H9 (cell line): Measurements from ENCODE around the gene RRP9. TPM values are rescaled to one million over a fixed set of nuclear protein-coding genes. Genes with fewer than 3 reads are reported as not detected.

Source experiments
- DNase-seq: peaks from one replicate; pipeline ENCODE4 v3.0.0-alpha.2; 2017
- H2AFZ ChIP-seq: one replicate; pipeline ENCODE4 v1.6.1; 2013; ENCODE audit warnings: mild to moderate bottlenecking, low read length, control low read depth, moderate library complexity
- H2AK5ac ChIP-seq: 2 replicates; pipeline ENCODE4 v1.6.1; 2013; ENCODE audit warnings: low read length, control low read depth, mixed read lengths; ENCODE audit not compliant: insufficient read length
- H2BK120ac ChIP-seq: one replicate; pipeline ENCODE4 v1.6.1; 2013; ENCODE audit warnings: low read depth, mild to moderate bottlenecking, low read length, control low read depth, inconsistent platforms; ENCODE audit not compliant: poor library complexity, severe bottlenecking
- H2BK12ac ChIP-seq: 2 replicates; pipeline ENCODE4 v1.6.1; 2013; ENCODE audit warnings: low read length, control low read depth, mixed read lengths, low read depth; ENCODE audit not compliant: insufficient read length
- H2BK15ac ChIP-seq: 2 replicates; pipeline ENCODE4 v1.6.1; 2013; ENCODE audit warnings: low read depth, low read length, control low read depth
- H2BK20ac ChIP-seq: one replicate; pipeline ENCODE4 v1.6.1; 2013; ENCODE audit warnings: low read depth, mild to moderate bottlenecking, low read length, control low read depth, inconsistent platforms; ENCODE audit not compliant: poor library complexity, severe bottlenecking
- H2BK5ac ChIP-seq: 2 replicates; pipeline ENCODE4 v1.6.1; 2013; ENCODE audit warnings: low read length, control low read depth, mixed read lengths; ENCODE audit not compliant: insufficient read length
- H3K14ac ChIP-seq: 2 replicates; pipeline ENCODE4 v1.6.1; 2013; ENCODE audit warnings: low read length, control low read depth; ENCODE audit not compliant: insufficient read depth
- H3K18ac ChIP-seq: 2 replicates; pipeline ENCODE4 v1.6.1; 2013; ENCODE audit warnings: low read depth, mild to moderate bottlenecking, mixed read lengths, low read length, control low read depth; ENCODE audit not compliant: insufficient read length
- H3K23ac ChIP-seq: 2 replicates; pipeline ENCODE4 v1.6.1; 2013; ENCODE audit warnings: low read length, control low read depth, mixed read lengths, low read depth; ENCODE audit not compliant: insufficient read length
- H3K23me2 ChIP-seq: 2 replicates; pipeline ENCODE4 v1.6.1; 2013; ENCODE audit warnings: low read depth, mild to moderate bottlenecking, mixed read lengths, low read length, control low read depth; ENCODE audit not compliant: insufficient read length, poor library complexity, severe bottlenecking
- H3K27ac ChIP-seq: 2 replicates; pipeline ENCODE4 v1.5.1; 2013; ENCODE audit warnings: low read length, control low read depth, mixed read lengths, low read depth; ENCODE audit not compliant: insufficient read length
- H3K27me3 ChIP-seq: 2 replicates; pipeline ENCODE4 v1.6.1; 2013; ENCODE audit warnings: low read length, control low read depth, inconsistent platforms; ENCODE audit not compliant: insufficient read depth
- H3K4ac ChIP-seq: 2 replicates; pipeline ENCODE4 v1.6.1; 2013; ENCODE audit warnings: low read depth, mild to moderate bottlenecking, control low read depth, inconsistent platforms, low read length, moderate library complexity
- H3K4me1 ChIP-seq: 2 replicates; pipeline ENCODE4 v1.6.1; 2013; ENCODE audit warnings: low read length, control low read depth, inconsistent platforms; ENCODE audit not compliant: insufficient read depth
- H3K4me2 ChIP-seq: 2 replicates; pipeline ENCODE4 v1.6.1; 2013; ENCODE audit warnings: low read length, control low read depth, mixed read lengths; ENCODE audit not compliant: insufficient read length, insufficient read depth
- H3K56ac ChIP-seq: 2 replicates; pipeline ENCODE4 v1.6.1; 2013; ENCODE audit warnings: low read depth, mild to moderate bottlenecking, mixed read lengths, low read length, control low read depth; ENCODE audit not compliant: insufficient read length
- H3K79me1 ChIP-seq: 2 replicates; pipeline ENCODE4 v1.6.1; 2013; ENCODE audit warnings: low read depth, mild to moderate bottlenecking, moderate library complexity, low read length, control low read depth, inconsistent platforms; ENCODE audit not compliant: insufficient read depth, poor library complexity, severe bottlenecking
- H3K79me2 ChIP-seq: 2 replicates; pipeline ENCODE4 v1.6.1; 2013; ENCODE audit warnings: low read length, control low read depth, inconsistent platforms; ENCODE audit not compliant: insufficient read depth
- H3K9ac ChIP-seq: 2 replicates; pipeline ENCODE4 v1.6.1; 2013; ENCODE audit warnings: low read length, control low read depth, mixed read lengths; ENCODE audit not compliant: insufficient read length; ENCODE audit errors: extremely low read depth
- H3K9me3 ChIP-seq: one replicate; pipeline ENCODE4 v1.6.1; 2013; ENCODE audit warnings: low read depth, low read length, inconsistent platforms; ENCODE audit not compliant: control insufficient read depth
- H3T11ph ChIP-seq: one replicate; pipeline ENCODE4 v1.6.1; 2013; ENCODE audit warnings: mild to moderate bottlenecking, low read length, control low read depth, inconsistent platforms
- H4K20me1 ChIP-seq: one replicate; pipeline ENCODE4 v1.6.1; 2013; ENCODE audit not compliant: control insufficient read depth, insufficient read length, insufficient read depth
- H4K5ac ChIP-seq: 2 replicates; pipeline ENCODE4 v1.6.1; 2013; ENCODE audit warnings: low read depth, mild to moderate bottlenecking, mixed read lengths, low read length, control low read depth; ENCODE audit not compliant: insufficient read length
- H4K8ac ChIP-seq: replicated peaks from 2 replicates; pipeline ENCODE4 v1.6.1; 2013; ENCODE audit warnings: low read length, control low read depth, mixed read lengths, low read depth; ENCODE audit not compliant: insufficient read length
- H4K91ac ChIP-seq: 2 replicates; pipeline ENCODE4 v1.6.1; 2013; ENCODE audit warnings: low read depth, mild to moderate bottlenecking, moderate library complexity, mixed read lengths, low read length, control low read depth; ENCODE audit not compliant: insufficient read length
- H3K27ac Mint-ChIP-seq, 3 experiments: 2 replicates in 2 of 3; 3 replicates in 1 of 3; pipeline ENCODE4 v1.8.0; 2020 to 2021; ENCODE audit warnings: mixed read lengths in 3 of 3, mild to moderate bottlenecking in 1 of 3, moderate library complexity in 1 of 3
- H3K27me3 Mint-ChIP-seq: 2 replicates; pipeline ENCODE4 v1.8.0; 2021; ENCODE audit warnings: low read depth, mild to moderate bottlenecking, moderate library complexity, mixed read lengths
- H3K36me3 Mint-ChIP-seq, 3 experiments: 2 replicates in 2 of 3; 3 replicates in 1 of 3; pipeline ENCODE4 v1.8.0; 2020 to 2021; ENCODE audit warnings: low read depth in 3 of 3, mixed read lengths in 3 of 3; ENCODE audit not compliant: insufficient read depth in 1 of 3
- H3K4me1 Mint-ChIP-seq, 2 experiments: 2 replicates each; pipeline ENCODE4 v1.8.0; 2020; ENCODE audit warnings: mixed read lengths in 2 of 2
- H3K4me3 Mint-ChIP-seq, 2 experiments: 2 replicates in 1 of 2; 3 replicates in 1 of 2; pipeline ENCODE4 v1.8.0; 2020 to 2021; ENCODE audit warnings: mild to moderate bottlenecking in 2 of 2, mixed read lengths in 2 of 2, moderate library complexity in 1 of 2
- H3K9me3 Mint-ChIP-seq, 2 experiments: 2 replicates in 1 of 2; 3 replicates in 1 of 2; pipeline ENCODE4 v1.8.0; 2020; ENCODE audit warnings: mild to moderate bottlenecking in 2 of 2, mixed read lengths in 2 of 2, moderate library complexity in 1 of 2
- CTCF ChIP-seq: fragments of 200-600 bp; sonication (generic); conservative IDR thresholded peaks from 3 replicates; pipeline ENCODE4 v1.8.0; 2021; ENCODE audit warnings: antibody characterized with exemption, mild to moderate bottlenecking
- WGBS: extraction: QIAGEN DNeasy Blood & Tissue Kit; methylation state at CpG from one replicate; pipeline ENCODE4 v1.1.7; 2013; ENCODE audit warnings: missing lambda C conversion rate, low lambda C conversion rate, mixed read lengths; ENCODE audit not compliant: insufficient read length; ENCODE audit errors: extremely low coverage; 5-methylcytosine and 5-hydroxymethylcytosine counted together
- total RNA-seq: library from RNA; stranded (reverse); gene quantifications from 2 replicates; pipeline ENCODE4 v1.2.1, GENCODE V29; 2021

RRP9 gene
- total RNA-seq, 1 experiment from 2014 or later, result 64.0 TPM

GRCh38 chr3:51961602-51962569, 20.2 kb upstream of the RRP9 start:
- DNase-seq, result no peak
- Histone ChIP-seq H3K79me2 (no peaks in the 10 kb centered on the region), H4K5ac (no peak overlapping the region), H3K14ac (no peak overlapping the region), H3K18ac (no peak overlapping the region), H2BK5ac (no peak overlapping the region), H3K27me3 (no peaks in the 10 kb centered on the region), H3K9ac (no peak overlapping the region), H3K4me1 (no peaks in the 10 kb centered on the region; the same call in 1 of the 2 replicates), H3K9me3 (no peaks in the 10 kb centered on the region), H4K20me1 (no peaks in the 10 kb centered on the region), H3K56ac (no peak overlapping the region), H3K4me2 (no peak overlapping the region), H3T11ph (no peak overlapping the region), H2AK5ac (no peak overlapping the region), H2BK15ac (no peak overlapping the region), H2BK12ac (no peak overlapping the region), H4K91ac (no peak overlapping the region), H2AFZ (no peak overlapping the region), H2BK120ac (no peak overlapping the region), H3K23ac (no peak overlapping the region), H3K27ac (no peak overlapping the region), H4K8ac (no peak overlapping the region), H3K23me2 (peaks cover 3% of the 10 kb centered on the region), H3K79me1 (no peaks in the 10 kb centered on the region), H2BK20ac (no peak overlapping the region), H3K4ac (no peak overlapping the region)
- Mint-ChIP-seq H3K27ac (no peak overlapping the region), H3K4me1 (peaks cover 40 to 59% of the 10 kb centered on the region in 2 experiments), H3K4me3 (no peak overlapping the region), H3K9me3 (no peaks in the 10 kb centered on the region), H3K27me3 (peaks cover 68% of the 10 kb centered on the region), H3K36me3 (peaks cover 0 to 5% (median 0%) of the 10 kb centered on the region in 3 experiments; a peak in 2 of 7 replicates)
- no peak for TF ChIP-seq CTCF
- WGBS, result no CpG with 5 or more reads among the region's 9 CpGs
